Gastrocnemius medialis (tissue), 4 donors: ENCODE data around the gene VPS54.

ENCODE experiments used
- POLR2A ChIP-seq, 2 donors: fragments of 450-650 bp; IDR thresholded peaks; one replicate each; pipeline ENCODE4 v1.6.1; 2017; ENCODE audit warnings: antibody characterized with exemption in 2 of 2, mild to moderate bottlenecking in 2 of 2, moderate library complexity in 2 of 2
- TF ChIP-seq, protein P1 (sequence below), 5 experiments: fragments of 450-650 bp in 3 of 5; fragments of 200-600 bp in 2 of 5; sonication (generic) in 2 of 5; IDR thresholded peaks in 4 of 5; conservative IDR thresholded peaks in 1 of 5; 1 replicate in 4 of 5; 2 replicates in 1 of 5; pipeline ENCODE4 v1.5.1; 2016 to 2019; ENCODE audit warnings: antibody characterized with exemption in 5 of 5, mild to moderate bottlenecking in 3 of 5, moderate library complexity in 3 of 5

DNA sequence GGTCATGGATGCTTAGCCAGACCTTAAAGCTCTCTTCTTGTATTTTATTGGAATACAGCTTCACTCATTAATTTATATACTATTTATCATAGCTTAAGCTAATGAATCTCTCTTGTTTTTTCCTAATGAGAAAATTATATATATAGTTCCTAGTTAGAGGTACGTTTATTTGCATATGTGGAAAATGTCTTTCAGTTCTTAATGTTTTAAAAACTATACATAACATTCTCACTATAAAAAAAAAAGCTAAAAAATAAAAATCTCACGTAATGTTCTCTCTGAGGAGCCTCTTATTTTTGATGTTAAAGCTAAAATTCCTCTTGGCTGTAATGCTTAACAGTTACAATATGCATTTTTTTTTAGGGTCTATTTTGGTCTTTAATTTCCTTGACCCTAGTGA, 160.9 kb downstream of the VPS54 start:
- TF ChIP-seq, protein P1, sequence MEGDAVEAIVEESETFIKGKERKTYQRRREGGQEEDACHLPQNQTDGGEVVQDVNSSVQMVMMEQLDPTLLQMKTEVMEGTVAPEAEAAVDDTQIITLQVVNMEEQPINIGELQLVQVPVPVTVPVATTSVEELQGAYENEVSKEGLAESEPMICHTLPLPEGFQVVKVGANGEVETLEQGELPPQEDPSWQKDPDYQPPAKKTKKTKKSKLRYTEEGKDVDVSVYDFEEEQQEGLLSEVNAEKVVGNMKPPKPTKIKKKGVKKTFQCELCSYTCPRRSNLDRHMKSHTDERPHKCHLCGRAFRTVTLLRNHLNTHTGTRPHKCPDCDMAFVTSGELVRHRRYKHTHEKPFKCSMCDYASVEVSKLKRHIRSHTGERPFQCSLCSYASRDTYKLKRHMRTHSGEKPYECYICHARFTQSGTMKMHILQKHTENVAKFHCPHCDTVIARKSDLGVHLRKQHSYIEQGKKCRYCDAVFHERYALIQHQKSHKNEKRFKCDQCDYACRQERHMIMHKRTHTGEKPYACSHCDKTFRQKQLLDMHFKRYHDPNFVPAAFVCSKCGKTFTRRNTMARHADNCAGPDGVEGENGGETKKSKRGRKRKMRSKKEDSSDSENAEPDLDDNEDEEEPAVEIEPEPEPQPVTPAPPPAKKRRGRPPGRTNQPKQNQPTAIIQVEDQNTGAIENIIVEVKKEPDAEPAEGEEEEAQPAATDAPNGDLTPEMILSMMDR (IDR thresholded peaks at IDR 0.05 in 4 of 5, conservative IDR thresholded peaks at IDR 0.05 in 1 of 5): no peak
- TF ChIP-seq POLR2A (IDR thresholded peaks at IDR 0.05): no peak
